GM23338 (cell line): ENCODE measurements around the gene CAMSAP2. TPM values are rescaled to one million over a fixed set of nuclear protein-coding genes. Genes with fewer than 3 reads are reported as not detected.

ENCODE experiments used
- ATAC-seq: fragments of 200-7000 bp; cut with Tn5 transposase; 3 replicates; pipeline ENCODE4 v1.9.1; 2020
- DNase-seq: peaks from one replicate; pipeline ENCODE4 v3.0.0-alpha.2; 2015; ENCODE audit warnings: low spot score
- H2AFZ ChIP-seq: fragments of 200-600 bp; sonication (generic); 2 replicates; pipeline ENCODE4 v1.8.0; 2016; ENCODE audit warnings: antibody characterized with exemption, mild to moderate bottlenecking, moderate library complexity
- H3F3A ChIP-seq: fragments of 200-600 bp; sonication (generic); replicated peaks from 2 replicates; pipeline ENCODE4 v1.8.0; 2017; ENCODE audit warnings: antibody characterized with exemption, mixed run types, low read depth
- H3K27ac ChIP-seq: fragments of 200-600 bp; sonication (generic); 2 replicates; pipeline ENCODE4 v1.6.1; 2016; ENCODE audit warnings: low read depth
- H3K27me3 ChIP-seq: fragments of 200-600 bp; sonication (generic); 2 replicates; pipeline ENCODE4 v1.8.0; 2016; ENCODE audit warnings: mild to moderate bottlenecking, mixed run types, moderate library complexity; ENCODE audit not compliant: insufficient read depth
- H3K36me3 ChIP-seq: fragments of 200-600 bp; sonication (generic); 2 replicates; pipeline ENCODE4 v1.8.0; 2016; ENCODE audit warnings: mild to moderate bottlenecking; ENCODE audit not compliant: insufficient read depth
- H3K4me1 ChIP-seq: fragments of 200-600 bp; sonication (generic); 2 replicates; pipeline ENCODE4 v1.8.0; 2016; ENCODE audit warnings: mild to moderate bottlenecking, moderate library complexity; ENCODE audit not compliant: insufficient read depth
- H3K4me2 ChIP-seq: fragments of 200-600 bp; sonication (generic); 2 replicates; pipeline ENCODE4 v1.7.1; 2017; ENCODE audit warnings: mixed run types
- H3K4me3 ChIP-seq: fragments of 200-600 bp; sonication (generic); 2 replicates; pipeline ENCODE4 v1.6.1; 2016; ENCODE audit warnings: mixed run types
- H3K79me2 ChIP-seq: fragments of 200-600 bp; sonication (generic); replicated peaks from 2 replicates; pipeline ENCODE4 v1.8.0; 2017; ENCODE audit warnings: mild to moderate bottlenecking; ENCODE audit not compliant: insufficient read depth
- H3K9me2 ChIP-seq: fragments of 200-600 bp; sonication (generic); 2 replicates; pipeline ENCODE4 v1.8.0; 2017; ENCODE audit not compliant: insufficient read depth
- H4K20me1 ChIP-seq: fragments of 200-600 bp; sonication (generic); replicated peaks from 2 replicates; pipeline ENCODE4 v1.8.0; 2017; ENCODE audit warnings: mild to moderate bottlenecking; ENCODE audit not compliant: insufficient read depth
- H3K27ac Mint-ChIP-seq: 2 replicates; pipeline ENCODE4 v1.8.0; 2020; ENCODE audit warnings: inconsistent platforms, mild to moderate bottlenecking, moderate library complexity, mixed read lengths
- H3K27me3 Mint-ChIP-seq: 3 replicates; pipeline ENCODE4 v1.8.0; 2022; ENCODE audit warnings: low read depth, mild to moderate bottlenecking, moderate library complexity, mixed read lengths, inconsistent platforms; ENCODE audit not compliant: insufficient read depth, poor library complexity
- H3K36me3 Mint-ChIP-seq: 3 replicates; pipeline ENCODE4 v1.8.0; 2021; ENCODE audit warnings: low read depth, mild to moderate bottlenecking, inconsistent platforms, moderate library complexity, mixed read lengths
- H3K4me1 Mint-ChIP-seq: 3 replicates; pipeline ENCODE4 v1.8.0; 2020; ENCODE audit warnings: mild to moderate bottlenecking, inconsistent platforms, mixed read lengths
- H3K4me3 Mint-ChIP-seq: 3 replicates; pipeline ENCODE4 v1.8.0; 2021; ENCODE audit warnings: moderate library complexity, mild to moderate bottlenecking, inconsistent platforms, mixed read lengths
- H3K9me3 Mint-ChIP-seq: 3 replicates; pipeline ENCODE4 v1.8.0; 2020; ENCODE audit warnings: moderate library complexity, mild to moderate bottlenecking, inconsistent platforms, mixed read lengths
- CREB1 ChIP-seq: fragments of 250-450 bp; sonication (Bioruptor Pico); IDR thresholded peaks from 2 replicates; pipeline ENCODE4 v1.5.0; 2020; ENCODE audit warnings: low read depth, mild to moderate bottlenecking, moderate library complexity
- EZH2 ChIP-seq: fragments of 200-600 bp; sonication (generic); IDR thresholded peaks from one replicate; pipeline ENCODE4 v1.8.0; 2017; ENCODE audit warnings: antibody characterized with exemption, mild to moderate bottlenecking, low read depth; ENCODE audit not compliant: unreplicated experiment
- EZH2phosphoT487 ChIP-seq: fragments of 200-600 bp; sonication (generic); IDR thresholded peaks from one replicate; pipeline ENCODE4 v1.8.1; 2018; ENCODE audit warnings: antibody characterized with exemption; ENCODE audit not compliant: unreplicated experiment
- JUNB ChIP-seq: IDR thresholded peaks from one replicate; pipeline ENCODE4 v1.6.1; 2016; ENCODE audit warnings: antibody characterized with exemption; ENCODE audit not compliant: unreplicated experiment
- POLR2AphosphoS5 ChIP-seq: IDR thresholded peaks from 2 replicates; pipeline ENCODE4 v1.6.1; 2016; ENCODE audit warnings: antibody characterized with exemption, low read depth
- STAT1 ChIP-seq: IDR thresholded peaks from one replicate; pipeline ENCODE4 v1.6.1; 2016; ENCODE audit warnings: antibody characterized with exemption; ENCODE audit not compliant: unreplicated experiment
- ZNF114 ChIP-seq: fragments of 250-450 bp; sonication (Bioruptor Pico); IDR thresholded peaks from 2 replicates; pipeline ENCODE4 v1.5.0; 2020; ENCODE audit warnings: mild to moderate bottlenecking, moderate library complexity
- ZNF331 ChIP-seq: fragments of 250-450 bp; sonication (Bioruptor Pico); IDR thresholded peaks from 2 replicates; pipeline ENCODE4 v1.5.0; 2020; ENCODE audit warnings: low read depth, mild to moderate bottlenecking, moderate library complexity
- polyA plus RNA-seq: library from polyadenylated mRNA; unstranded; fragments of >200 nt; fragmentation: Nextera tagmentation; extraction: Ambion mirVana; gene quantifications from 2 replicates; pipeline ENCODE4 v1.2.1, GENCODE V29; 2016
- total RNA-seq: library from RNA; depleted of rRNA; stranded (reverse); fragments of >200 nt; shearing (Covaris generic); gene quantifications from 2 replicates; pipeline ENCODE4 v1.2.3, GENCODE V29; 2014
- TF ChIP-seq, protein P1 (sequence below), 2 experiments: fragments of 200-600 bp in 1 of 2; sonication (generic) in 1 of 2; conservative IDR thresholded peaks; 2 replicates each; pipeline versions ENCODE4 v1.5.1 to v1.6.1; 2016 to 2017; ENCODE audit warnings: antibody characterized with exemption in 2 of 2, low read depth in 2 of 2, mild to moderate bottlenecking in 2 of 2, moderate library complexity in 1 of 2
- TF ChIP-seq, protein P2 (sequence below): IDR thresholded peaks from 2 replicates; pipeline ENCODE4 v1.6.1; 2016; ENCODE audit warnings: antibody characterized with exemption
- TF ChIP-seq, protein P3 (sequence below): fragments of 250-450 bp; sonication (Bioruptor Pico); IDR thresholded peaks from 2 replicates; pipeline ENCODE4 v1.5.0; 2020; ENCODE audit warnings: mild to moderate bottlenecking, moderate library complexity

The CAMSAP2 gene
- total and polyA plus RNA-seq, 2 experiments from 2014 or later = 9.1 to 21.3 TPM

DNA sequence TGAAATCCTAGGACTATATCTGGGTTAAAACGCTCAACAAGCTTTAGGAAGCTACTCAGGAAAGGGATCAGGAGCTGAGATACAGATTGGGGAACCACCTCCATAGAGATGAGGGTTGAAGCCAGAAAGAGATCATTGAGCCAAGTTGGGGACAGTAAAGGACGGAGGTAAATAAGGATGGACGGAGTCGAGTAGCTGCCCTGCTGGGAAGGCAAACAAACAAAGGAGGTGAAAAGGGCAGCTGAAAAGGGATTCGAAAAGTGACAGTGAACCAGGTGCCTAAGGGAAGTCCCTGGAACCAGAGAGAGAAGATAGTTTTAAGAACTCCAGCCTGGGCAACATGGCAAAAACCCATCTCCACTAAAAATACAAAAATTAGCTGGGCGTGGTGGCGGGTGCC, 6.3 kb upstream of the CAMSAP2 start (continued):
- TF ChIP-seq, protein P1, sequence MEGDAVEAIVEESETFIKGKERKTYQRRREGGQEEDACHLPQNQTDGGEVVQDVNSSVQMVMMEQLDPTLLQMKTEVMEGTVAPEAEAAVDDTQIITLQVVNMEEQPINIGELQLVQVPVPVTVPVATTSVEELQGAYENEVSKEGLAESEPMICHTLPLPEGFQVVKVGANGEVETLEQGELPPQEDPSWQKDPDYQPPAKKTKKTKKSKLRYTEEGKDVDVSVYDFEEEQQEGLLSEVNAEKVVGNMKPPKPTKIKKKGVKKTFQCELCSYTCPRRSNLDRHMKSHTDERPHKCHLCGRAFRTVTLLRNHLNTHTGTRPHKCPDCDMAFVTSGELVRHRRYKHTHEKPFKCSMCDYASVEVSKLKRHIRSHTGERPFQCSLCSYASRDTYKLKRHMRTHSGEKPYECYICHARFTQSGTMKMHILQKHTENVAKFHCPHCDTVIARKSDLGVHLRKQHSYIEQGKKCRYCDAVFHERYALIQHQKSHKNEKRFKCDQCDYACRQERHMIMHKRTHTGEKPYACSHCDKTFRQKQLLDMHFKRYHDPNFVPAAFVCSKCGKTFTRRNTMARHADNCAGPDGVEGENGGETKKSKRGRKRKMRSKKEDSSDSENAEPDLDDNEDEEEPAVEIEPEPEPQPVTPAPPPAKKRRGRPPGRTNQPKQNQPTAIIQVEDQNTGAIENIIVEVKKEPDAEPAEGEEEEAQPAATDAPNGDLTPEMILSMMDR (conservative IDR thresholded peaks at IDR 0.05; ENCODE audit: low read depth in 2 of 2) = no peak
- TF ChIP-seq POLR2AphosphoS5 = no peak
- TF ChIP-seq, protein P2, sequence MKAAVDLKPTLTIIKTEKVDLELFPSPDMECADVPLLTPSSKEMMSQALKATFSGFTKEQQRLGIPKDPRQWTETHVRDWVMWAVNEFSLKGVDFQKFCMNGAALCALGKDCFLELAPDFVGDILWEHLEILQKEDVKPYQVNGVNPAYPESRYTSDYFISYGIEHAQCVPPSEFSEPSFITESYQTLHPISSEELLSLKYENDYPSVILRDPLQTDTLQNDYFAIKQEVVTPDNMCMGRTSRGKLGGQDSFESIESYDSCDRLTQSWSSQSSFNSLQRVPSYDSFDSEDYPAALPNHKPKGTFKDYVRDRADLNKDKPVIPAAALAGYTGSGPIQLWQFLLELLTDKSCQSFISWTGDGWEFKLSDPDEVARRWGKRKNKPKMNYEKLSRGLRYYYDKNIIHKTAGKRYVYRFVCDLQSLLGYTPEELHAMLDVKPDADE = no peak
- TF ChIP-seq CREB1 (CRISPR knock-in tag) = no peak
- no peak for TF ChIP-seq ZNF331 (CRISPR knock-in tag)
- TF ChIP-seq EZH2phosphoT487 = no peak

DNA sequence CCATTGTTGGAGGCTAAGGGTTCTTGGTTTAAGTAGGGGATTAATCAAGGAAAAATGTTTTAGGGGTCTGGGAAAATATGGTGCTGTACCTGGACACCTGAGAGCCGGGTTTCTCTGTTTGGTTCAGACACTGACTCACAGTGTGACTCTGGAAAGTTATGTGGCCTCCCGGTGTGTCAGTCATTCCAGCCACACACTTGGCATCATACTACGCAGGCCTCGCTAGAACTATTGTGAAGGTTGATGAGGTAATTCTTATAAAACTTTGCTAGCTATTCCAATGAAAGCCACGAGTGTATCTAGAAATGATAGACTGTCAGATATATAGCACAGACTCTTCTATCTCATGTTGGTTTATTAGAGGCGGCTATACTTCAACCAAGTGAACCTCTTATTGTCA, 4.8 kb upstream of the CAMSAP2 start:
- peaks cover 17% of the 10 kb centered on the region; the same call in 1 of the 2 replicates for H3K27me3 ChIP-seq
- H3K36me3 Mint-ChIP-seq = no peaks in the 10 kb centered on the region
- no peak overlapping the region for H3K27ac ChIP-seq
- H3K4me1 Mint-ChIP-seq = peaks cover 19% of the 10 kb centered on the region
- H3K9me2 ChIP-seq = no peaks in the 10 kb centered on the region
- no peak overlapping the region for H3K27ac Mint-ChIP-seq
- H4K20me1 ChIP-seq = no peaks in the 10 kb centered on the region
- H2AFZ ChIP-seq = no peak overlapping the region
- H3K4me1 ChIP-seq = 0 out of 2 replicates have a peak, but pooled peaks cover 12% of the 10 kb centered on the region
- no peak overlapping the region for H3K4me3 Mint-ChIP-seq
- H3K4me3 ChIP-seq = no peak overlapping the region
- H3K4me2 ChIP-seq = no peak overlapping the region
- no peak for DNase-seq
- no peak for ATAC-seq
- H3K27me3 Mint-ChIP-seq = peaks cover 2% of the 10 kb centered on the region
- no peaks in the 10 kb centered on the region for H3K36me3 ChIP-seq
- H3K9me3 Mint-ChIP-seq = no peaks in the 10 kb centered on the region
- H3K79me2 ChIP-seq = no peaks in the 10 kb centered on the region
- no peaks in the 10 kb centered on the region for H3F3A ChIP-seq
- no peak for TF ChIP-seq ZNF114 (CRISPR knock-in tag)
- no peak for TF ChIP-seq EZH2phosphoT487
- no peak for TF ChIP-seq STAT1
- no peak for TF ChIP-seq EZH2
- TF ChIP-seq, protein P2 = no peak
- TF ChIP-seq, protein P3, sequence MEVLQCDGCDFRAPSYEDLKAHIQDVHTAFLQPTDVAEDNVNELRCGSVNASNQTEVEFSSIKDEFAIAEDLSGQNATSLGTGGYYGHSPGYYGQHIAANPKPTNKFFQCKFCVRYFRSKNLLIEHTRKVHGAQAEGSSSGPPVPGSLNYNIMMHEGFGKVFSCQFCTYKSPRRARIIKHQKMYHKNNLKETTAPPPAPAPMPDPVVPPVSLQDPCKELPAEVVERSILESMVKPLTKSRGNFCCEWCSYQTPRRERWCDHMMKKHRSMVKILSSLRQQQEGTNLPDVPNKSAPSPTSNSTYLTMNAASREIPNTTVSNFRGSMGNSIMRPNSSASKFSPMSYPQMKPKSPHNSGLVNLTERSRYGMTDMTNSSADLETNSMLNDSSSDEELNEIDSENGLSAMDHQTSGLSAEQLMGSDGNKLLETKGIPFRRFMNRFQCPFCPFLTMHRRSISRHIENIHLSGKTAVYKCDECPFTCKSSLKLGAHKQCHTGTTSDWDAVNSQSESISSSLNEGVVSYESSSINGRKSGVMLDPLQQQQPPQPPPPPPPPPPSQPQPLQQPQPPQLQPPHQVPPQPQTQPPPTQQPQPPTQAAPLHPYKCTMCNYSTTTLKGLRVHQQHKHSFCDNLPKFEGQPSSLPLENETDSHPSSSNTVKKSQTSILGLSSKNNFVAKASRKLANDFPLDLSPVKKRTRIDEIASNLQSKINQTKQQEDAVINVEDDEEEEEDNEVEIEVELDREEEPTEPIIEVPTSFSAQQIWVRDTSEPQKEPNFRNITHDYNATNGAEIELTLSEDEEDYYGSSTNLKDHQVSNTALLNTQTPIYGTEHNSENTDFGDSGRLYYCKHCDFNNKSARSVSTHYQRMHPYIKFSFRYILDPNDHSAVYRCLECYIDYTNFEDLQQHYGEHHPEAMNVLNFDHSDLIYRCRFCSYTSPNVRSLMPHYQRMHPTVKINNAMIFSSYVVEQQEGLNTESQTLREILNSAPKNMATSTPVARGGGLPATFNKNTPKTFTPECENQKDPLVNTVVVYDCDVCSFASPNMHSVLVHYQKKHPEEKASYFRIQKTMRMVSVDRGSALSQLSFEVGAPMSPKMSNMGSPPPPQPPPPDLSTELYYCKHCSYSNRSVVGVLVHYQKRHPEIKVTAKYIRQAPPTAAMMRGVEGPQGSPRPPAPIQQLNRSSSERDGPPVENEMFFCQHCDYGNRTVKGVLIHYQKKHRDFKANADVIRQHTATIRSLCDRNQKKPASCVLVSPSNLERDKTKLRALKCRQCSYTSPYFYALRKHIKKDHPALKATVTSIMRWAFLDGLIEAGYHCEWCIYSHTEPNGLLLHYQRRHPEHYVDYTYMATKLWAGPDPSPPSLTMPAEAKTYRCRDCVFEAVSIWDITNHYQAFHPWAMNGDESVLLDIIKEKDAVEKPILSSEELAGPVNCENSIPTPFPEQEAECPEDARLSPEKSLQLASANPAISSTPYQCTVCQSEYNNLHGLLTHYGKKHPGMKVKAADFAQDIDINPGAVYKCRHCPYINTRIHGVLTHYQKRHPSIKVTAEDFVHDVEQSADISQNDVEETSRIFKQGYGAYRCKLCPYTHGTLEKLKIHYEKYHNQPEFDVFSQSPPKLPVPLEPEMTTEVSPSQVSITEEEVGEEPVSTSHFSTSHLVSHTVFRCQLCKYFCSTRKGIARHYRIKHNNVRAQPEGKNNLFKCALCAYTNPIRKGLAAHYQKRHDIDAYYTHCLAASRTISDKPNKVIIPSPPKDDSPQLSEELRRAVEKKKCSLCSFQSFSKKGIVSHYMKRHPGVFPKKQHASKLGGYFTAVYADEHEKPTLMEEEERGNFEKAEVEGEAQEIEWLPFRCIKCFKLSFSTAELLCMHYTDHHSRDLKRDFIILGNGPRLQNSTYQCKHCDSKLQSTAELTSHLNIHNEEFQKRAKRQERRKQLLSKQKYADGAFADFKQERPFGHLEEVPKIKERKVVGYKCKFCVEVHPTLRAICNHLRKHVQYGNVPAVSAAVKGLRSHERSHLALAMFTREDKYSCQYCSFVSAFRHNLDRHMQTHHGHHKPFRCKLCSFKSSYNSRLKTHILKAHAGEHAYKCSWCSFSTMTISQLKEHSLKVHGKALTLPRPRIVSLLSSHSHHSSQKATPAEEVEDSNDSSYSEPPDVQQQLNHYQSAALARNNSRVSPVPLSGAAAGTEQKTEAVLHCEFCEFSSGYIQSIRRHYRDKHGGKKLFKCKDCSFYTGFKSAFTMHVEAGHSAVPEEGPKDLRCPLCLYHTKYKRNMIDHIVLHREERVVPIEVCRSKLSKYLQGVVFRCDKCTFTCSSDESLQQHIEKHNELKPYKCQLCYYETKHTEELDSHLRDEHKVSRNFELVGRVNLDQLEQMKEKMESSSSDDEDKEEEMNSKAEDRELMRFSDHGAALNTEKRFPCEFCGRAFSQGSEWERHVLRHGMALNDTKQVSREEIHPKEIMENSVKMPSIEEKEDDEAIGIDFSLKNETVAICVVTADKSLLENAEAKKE = no peak
- no peak for TF ChIP-seq ZNF331 (CRISPR knock-in tag)
- no peak for TF ChIP-seq CREB1 (CRISPR knock-in tag)
- TF ChIP-seq JUNB = no peak
- TF ChIP-seq, protein P1 (conservative IDR thresholded peaks at IDR 0.05; ENCODE audit: low read depth in 2 of 2) = no peak
